Thymus (tissue), 11 donors: Measurements from ENCODE around the gene USP5. TPM values are rescaled to one million over a fixed set of nuclear protein-coding genes. Genes with fewer than 3 reads are reported as not detected.
"Not testable (repeated sequence)": the region's sequence is repeated elsewhere in the genome, so short reads cannot be mapped to it uniquely, and the experiment has no call there.

Experiments
- DNase-seq, 9 donors: peaks; one replicate each; pipeline ENCODE4 v3.0.0-alpha.2; 2013; ENCODE audit warnings: low spot score in 9 of 9, low read depth in 6 of 9, missing footprints in 1 of 9
- H3K27ac ChIP-seq, 2 donors: one replicate each; pipeline ENCODE4 v1.5.1; 2013; ENCODE audit warnings: control low read depth in 1 of 2, low read depth in 1 of 2, low read length in 1 of 2, mild to moderate bottlenecking in 1 of 2, moderate library complexity in 1 of 2
- H3K27me3 ChIP-seq, 2 donors: one replicate each; pipeline ENCODE4 v1.5.1; 2013; ENCODE audit warnings: low read length in 1 of 2; ENCODE audit not compliant: control insufficient read depth in 2 of 2, insufficient read depth in 1 of 2
- H3K36me3 ChIP-seq, 2 donors: one replicate each; pipeline ENCODE4 v1.5.1; 2013; ENCODE audit warnings: low read length in 1 of 2, mild to moderate bottlenecking in 1 of 2, moderate library complexity in 1 of 2; ENCODE audit not compliant: control insufficient read depth in 2 of 2, insufficient read depth in 2 of 2
- H3K4me1 ChIP-seq, 2 donors: one replicate each; pipeline ENCODE4 v1.5.1; 2013; ENCODE audit warnings: low read length in 2 of 2; ENCODE audit not compliant: control insufficient read depth in 2 of 2, insufficient read depth in 2 of 2
- H3K4me3 ChIP-seq, 2 donors: one replicate each; pipeline ENCODE4 v1.5.1; 2013; ENCODE audit warnings: low read length in 2 of 2, control low read depth in 1 of 2, mild to moderate bottlenecking in 1 of 2
- H3K9me3 ChIP-seq, 2 donors: one replicate each; pipeline ENCODE4 v1.5.1; 2013; ENCODE audit warnings: low read length in 1 of 2, mild to moderate bottlenecking in 1 of 2; ENCODE audit not compliant: control insufficient read depth in 2 of 2, insufficient read depth in 1 of 2
- WGBS: extraction: QIAGEN DNeasy Blood & Tissue Kit; methylation state at CpG from one replicate; pipeline ENCODE4 v1.1.7; 2013; 5-methylcytosine and 5-hydroxymethylcytosine counted together
- polyA plus RNA-seq: library from polyadenylated mRNA; stranded (reverse); fragments of 200-250 nt; gene quantifications from one replicate; pipeline ENCODE4 v1.2.3, GENCODE V29; 2013
- total RNA-seq: library from RNA; stranded (reverse); fragments of 120-200 nt; gene quantifications from one replicate; pipeline ENCODE4 v1.2.4, GENCODE V29; 2013
- donor health status: healthy.

The USP5 gene
- total and polyA plus RNA-seq, 2 donors: 32.2 to 61.1 TPM

DNA sequence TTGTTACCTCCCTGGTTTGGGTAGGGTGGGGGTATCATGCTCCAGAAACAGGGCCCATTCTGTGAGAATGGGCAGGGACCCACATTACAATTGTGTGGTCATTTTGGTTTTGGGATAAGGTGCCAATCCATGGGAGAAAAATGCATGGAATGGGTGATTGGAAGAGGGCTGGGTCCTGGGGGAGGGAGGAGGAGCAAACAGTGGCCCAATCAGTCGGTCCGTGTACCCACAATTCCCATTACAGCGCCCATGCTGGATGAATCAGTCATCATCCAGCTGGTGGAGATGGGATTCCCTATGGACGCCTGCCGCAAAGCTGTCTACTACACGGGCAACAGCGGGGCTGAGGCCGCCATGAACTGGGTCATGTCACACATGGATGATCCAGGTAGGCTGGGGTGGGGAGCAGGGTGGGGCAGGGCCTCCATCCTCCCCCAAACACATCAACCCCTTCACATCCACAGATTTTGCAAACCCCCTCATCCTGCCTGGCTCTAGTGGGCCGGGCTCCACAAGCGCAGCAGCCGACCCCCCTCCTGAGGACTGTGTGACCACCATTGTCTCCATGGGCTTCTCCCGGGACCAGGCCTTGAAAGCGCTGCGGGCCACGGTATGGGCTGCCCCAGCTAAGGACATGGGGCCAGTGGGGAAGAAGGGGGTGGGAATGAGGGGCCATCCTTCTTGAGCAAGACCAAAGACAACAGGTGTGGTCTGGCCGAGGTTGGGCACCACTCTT is 11.8 kb downstream of the USP5 start:
- Histone ChIP-seq H3K4me3 (no peak overlapping the region), H3K36me3 (peaks cover 59 to 73% of the 10 kb centered on the region in 2 donors), H3K27ac (no peak overlapping the region), H3K27me3 (no peaks in the 10 kb centered on the region), H3K4me1 (peaks cover 6 to 16% of the 10 kb centered on the region in 2 donors), H3K9me3 (no peaks in the 10 kb centered on the region)
- WGBS: 99% methylated on average over 16 of the region's 16 CpGs
- DNase-seq: no peak

DNA sequence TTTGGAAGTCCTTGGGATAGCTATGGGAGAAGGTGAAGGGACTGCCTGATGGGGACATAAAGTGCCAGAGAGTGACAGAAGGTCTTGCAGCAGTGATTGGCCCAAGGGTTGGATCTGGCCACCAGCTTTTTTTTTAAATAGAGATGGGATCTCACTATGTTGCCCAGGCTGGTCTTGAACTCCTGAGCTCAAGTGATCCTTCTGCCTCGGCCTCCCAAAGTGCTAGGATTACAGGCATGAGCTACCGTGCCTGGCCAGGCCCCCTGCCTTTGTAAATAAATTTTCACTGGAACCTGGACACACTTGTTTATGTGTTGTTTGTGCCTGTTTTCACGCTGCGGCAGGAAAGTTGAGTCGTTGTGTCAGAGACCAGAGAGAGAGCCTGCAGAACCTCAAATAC is 13.4 kb downstream of the USP5 start:
- peaks cover 52 to 70% of the 10 kb centered on the region in 2 donors for H3K36me3 ChIP-seq

DNA sequence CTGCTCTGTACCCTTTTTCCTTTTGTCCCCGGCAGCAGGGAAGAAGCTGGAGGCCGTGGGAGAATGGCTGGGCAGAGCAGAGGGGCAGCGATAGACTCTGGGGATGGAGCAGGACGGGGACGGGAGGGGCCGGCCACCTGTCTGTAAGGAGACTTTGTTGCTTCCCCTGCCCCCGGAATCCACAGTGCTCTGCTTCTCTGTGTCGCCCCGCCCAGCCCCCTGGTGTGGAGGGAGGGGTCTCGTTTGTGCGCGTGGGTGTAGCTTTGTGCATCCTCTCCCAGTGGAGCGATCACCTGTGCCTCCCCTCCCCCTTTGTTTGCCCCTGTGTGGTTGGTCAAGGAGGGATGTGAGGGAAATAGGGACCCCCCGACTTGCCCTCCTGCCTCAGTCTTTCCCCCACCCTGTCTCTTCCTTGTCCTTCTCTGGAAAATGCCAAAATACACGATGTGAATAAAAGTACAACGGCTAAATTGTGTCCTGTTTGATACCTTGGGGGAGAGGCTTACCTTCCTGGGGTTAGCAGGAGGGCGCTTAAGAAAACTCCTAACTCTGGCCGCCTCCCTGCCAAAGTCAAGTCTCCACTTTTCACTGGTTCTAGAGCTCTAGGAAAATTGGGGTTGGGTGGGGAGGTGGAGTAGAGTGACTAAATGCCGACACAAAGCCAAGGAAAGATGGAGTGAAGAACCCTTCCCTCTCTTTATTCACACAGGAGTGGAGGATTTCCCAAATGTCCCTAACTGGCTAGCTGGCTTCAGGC is 14.4 kb downstream of the USP5 start:
- H3K4me3 ChIP-seq: no peak overlapping the region
- WGBS: 91% methylated on average over 19 of the region's 19 CpGs
- no peaks in the 10 kb centered on the region for H3K9me3 ChIP-seq
- H3K36me3 ChIP-seq: peaks cover 48 to 70% of the 10 kb centered on the region in 2 donors
- H3K4me1 ChIP-seq: peaks cover 8 to 34% of the 10 kb centered on the region in 2 donors
- H3K27me3 ChIP-seq: no peaks in the 10 kb centered on the region
- no peak overlapping the region for H3K27ac ChIP-seq
- peak in 1 of 9 donors; percentile 12 for DNase-seq

More for the DNA sequence above, 13.4 kb downstream of the USP5 start:
- 97% methylated on average over 5 of the region's 5 CpGs for WGBS
- H3K4me3 ChIP-seq, H3K27ac ChIP-seq, H3K9me3 ChIP-seq, H3K27me3 ChIP-seq, DNase-seq: not testable (repeated sequence)
- H3K4me1 ChIP-seq: peaks cover 6 to 28% of the 10 kb centered on the region in 2 donors

DNA sequence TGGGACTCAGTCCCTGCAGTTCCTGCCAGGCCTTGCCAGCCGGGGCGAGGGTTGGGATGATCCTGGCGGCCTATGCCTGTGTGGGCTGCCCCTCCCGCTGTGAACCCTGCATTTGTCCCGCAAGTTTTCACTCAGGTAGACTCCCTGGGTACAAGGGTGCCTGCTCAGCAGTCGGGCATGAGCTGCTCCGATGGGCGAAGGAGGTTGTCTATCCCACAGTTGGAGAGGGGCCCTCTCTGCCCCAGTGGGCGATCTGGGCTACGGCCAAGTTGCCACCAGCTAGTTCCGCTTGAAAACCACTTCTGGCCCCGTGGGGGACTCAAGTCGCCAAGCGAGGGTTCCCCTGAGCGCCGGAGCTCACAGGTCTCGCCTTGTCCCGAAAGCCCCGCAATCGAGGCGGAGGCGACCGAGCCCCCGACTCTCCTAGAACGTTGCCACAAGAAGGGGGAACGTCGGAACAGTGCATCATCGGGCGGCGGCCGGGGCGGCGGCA is 15.0 kb downstream of the USP5 start:
- H3K36me3 ChIP-seq: peaks cover 42 to 68% of the 10 kb centered on the region in 2 donors
- peaks cover 12 to 40% of the 10 kb centered on the region in 2 donors for H3K4me1 ChIP-seq
- no peaks in the 10 kb centered on the region for H3K27me3 ChIP-seq
- peak overlapping the region; percentile 43 to 92 for H3K27ac ChIP-seq
- no peaks in the 10 kb centered on the region for H3K9me3 ChIP-seq
- H3K4me3 ChIP-seq: peak overlapping the region; percentile 57 to 78
- 10% methylated on average over 33 of the region's 33 CpGs for WGBS
- no peak for DNase-seq

DNA sequence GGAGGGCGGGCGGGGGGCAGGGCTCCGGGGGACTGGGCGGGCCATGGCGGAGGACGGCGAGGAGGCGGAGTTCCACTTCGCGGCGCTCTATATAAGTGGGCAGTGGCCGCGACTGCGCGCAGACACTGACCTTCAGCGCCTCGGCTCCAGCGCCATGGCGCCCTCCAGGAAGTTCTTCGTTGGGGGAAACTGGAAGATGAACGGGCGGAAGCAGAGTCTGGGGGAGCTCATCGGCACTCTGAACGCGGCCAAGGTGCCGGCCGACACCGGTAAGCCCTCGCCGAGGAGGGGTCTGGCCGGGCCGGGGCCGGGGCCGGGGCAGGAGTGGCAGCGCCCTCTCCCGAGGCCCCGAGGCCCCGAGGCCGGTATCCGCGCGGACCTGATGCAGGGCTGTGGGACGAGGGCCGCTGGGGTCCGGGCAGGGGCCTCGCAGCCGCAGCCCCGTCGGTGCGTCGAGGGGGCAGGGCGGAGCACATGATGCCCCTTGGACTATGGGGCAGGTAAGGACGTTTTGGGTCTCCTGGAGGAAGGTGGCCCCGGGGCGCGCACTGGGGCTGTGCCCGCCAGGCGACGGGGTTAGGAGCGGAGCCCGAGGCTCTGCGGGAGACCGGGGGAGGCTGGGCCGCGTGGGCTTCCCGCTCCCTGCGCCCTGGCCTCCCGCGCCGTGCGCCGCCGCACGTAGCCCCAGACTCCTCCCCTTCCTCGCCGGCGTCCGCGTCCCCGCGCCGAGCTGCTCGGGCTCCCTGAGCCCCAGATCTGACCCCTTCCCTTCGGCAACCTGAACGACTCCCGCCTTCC is 15.7 kb downstream of the USP5 start, which contains the start of gene TPI1:
Gene TPI1, plus strand, starts transcription at position 119 of the 798 bp plus-strand sequence. Its CDS starts 36 bp downstream, at position 155.
- Histone ChIP-seq H3K9me3 (peaks cover 0 to 2% of the 10 kb centered on the region in 2 donors), H3K27me3 (no peaks in the 10 kb centered on the region), H3K27ac (peak within 1 kb of the TSS; percentile 82 to 92), H3K4me1 (peaks cover 15 to 47% of the 10 kb centered on the region in 2 donors), H3K36me3 (peaks cover 37 to 62% of the 10 kb centered on the region in 2 donors), H3K4me3 (peak within 1 kb of the TSS; percentile 57 to 78)
- DNase-seq: peak in 6 of 9 donors; percentile 45 to 79 (median 56)
- WGBS: under 1% methylated on average over 86 of the region's 86 CpGs

DNA sequence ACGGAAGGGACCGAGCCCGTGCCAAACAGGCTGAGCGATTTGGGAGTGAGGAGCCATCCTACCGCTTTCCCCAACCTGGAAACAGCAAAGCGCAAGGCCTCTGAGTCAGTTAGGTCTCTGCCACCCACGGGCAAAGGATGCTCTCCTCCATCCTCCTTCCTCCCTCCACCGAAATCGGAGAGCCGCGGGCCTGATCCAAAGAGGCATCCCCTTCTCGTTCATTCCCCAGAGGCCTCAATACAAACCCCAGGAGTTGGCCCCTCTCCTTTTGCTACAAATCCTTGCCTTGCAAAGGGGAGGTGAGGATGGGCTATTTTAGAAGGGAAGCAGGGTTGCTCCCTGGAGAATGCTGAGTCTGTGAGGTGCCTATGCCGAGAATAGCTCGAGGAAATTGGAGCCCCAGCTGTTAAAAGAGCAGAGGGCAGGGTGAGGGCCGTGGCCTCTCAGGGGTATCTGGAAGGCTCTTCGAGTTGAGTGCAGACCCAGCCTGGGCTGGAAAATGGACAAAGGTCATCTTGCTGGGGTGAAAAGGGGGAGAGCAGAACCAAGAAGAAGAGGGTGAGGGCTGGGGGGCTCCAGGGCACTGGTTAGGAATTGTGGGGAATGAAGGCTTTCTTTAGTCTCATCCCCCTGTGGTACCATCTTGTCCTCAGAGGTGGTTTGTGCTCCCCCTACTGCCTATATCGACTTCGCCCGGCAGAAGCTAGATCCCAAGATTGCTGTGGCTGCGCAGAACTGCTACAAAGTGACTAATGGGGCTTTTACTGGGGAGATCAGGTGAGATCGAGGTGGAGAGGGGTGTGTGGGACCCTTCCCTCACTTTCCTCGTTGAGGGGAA is 16.5 kb downstream of the USP5 start:
- peak overlapping the region; percentile 82 to 92 for H3K27ac ChIP-seq
- H3K4me1 ChIP-seq: peaks cover 15 to 51% of the 10 kb centered on the region in 2 donors
- DNase-seq: peak in 2 of 9 donors; percentile 44 to 45

DNA sequence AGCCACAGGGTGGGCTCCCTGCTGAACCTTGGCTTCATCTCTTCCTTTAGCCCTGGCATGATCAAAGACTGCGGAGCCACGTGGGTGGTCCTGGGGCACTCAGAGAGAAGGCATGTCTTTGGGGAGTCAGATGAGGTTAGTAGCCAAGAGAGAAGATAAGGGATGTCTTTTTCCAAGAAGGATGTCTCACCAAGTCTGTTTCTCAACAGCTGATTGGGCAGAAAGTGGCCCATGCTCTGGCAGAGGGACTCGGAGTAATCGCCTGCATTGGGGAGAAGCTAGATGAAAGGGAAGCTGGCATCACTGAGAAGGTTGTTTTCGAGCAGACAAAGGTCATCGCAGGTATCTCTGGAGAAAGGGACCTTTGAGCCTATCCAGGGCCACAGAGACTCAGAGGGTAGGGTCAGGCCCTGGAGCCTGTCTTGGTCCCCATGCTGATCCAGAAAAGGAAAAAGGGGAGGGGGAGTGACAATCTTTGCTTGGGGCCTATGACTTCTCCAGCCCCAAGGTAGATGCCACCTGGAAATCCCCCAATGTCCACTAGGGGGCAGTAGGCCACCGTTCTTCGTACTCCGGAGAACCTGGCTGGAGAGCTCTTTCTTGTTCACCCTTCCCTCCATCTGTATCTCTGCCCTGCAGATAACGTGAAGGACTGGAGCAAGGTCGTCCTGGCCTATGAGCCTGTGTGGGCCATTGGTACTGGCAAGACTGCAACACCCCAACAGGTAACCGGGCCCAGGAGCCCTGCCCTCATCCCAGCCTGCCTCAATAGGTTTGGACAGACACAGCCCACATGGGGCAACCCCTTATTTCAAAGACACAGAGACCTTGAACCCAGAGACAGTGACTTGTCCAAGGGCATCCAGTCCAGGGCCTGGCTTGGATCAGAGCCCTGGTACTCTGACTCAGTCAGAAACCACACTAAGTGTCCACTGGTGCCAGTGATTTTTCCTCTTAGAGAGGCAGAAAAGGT is 17.4 kb downstream of the USP5 start:
- 55% methylated on average over 12 of the region's 12 CpGs for WGBS
- peak overlapping the region in 1 of 2 donors; percentile 5 for H3K4me3 ChIP-seq
- no peaks in the 10 kb centered on the region for H3K27me3 ChIP-seq
- H3K27ac ChIP-seq: peak overlapping the region in 1 of 2 donors; percentile 55
- H3K9me3 ChIP-seq: peaks cover 0 to 4% of the 10 kb centered on the region in 2 donors
- DNase-seq: peak; percentile 61 to 92 (median 83)
- H3K4me1 ChIP-seq: peaks cover 18 to 60% of the 10 kb centered on the region in 2 donors
- peaks cover 26 to 46% of the 10 kb centered on the region in 2 donors for H3K36me3 ChIP-seq

More for the DNA sequence above, 16.5 kb downstream of the USP5 start:
- Histone ChIP-seq H3K9me3 (peaks cover 0 to 4% of the 10 kb centered on the region in 2 donors), H3K27me3 (no peaks in the 10 kb centered on the region), H3K36me3 (peaks cover 32 to 55% of the 10 kb centered on the region in 2 donors), H3K4me3 (peak overlapping the region; percentile 57 to 78)
- WGBS: 19% methylated on average over 22 of the region's 22 CpGs
